ENCODE data around the gene VCAM1. TPM values are rescaled to one million over a fixed set of nuclear protein-coding genes. Genes with fewer than 3 reads are reported as not detected.

Gene VCAM1
- total RNA-seq, 4 donors from 2014 or later = 8.8 to 25.3 (median 24.2) TPM

GRCh38 chr1:100736746-100737145 lies 17.2 kb downstream of the VCAM1 start:
- TF ChIP-seq CTCF (IDR thresholded peaks at IDR 0.05; ENCODE audit: low read depth) = no peak

- no peak for TF ChIP-seq CTCF (IDR thresholded peaks at IDR 0.05; ENCODE audit: low read depth)
Observed at GRCh38 chr1:100746542-100746932, 27.0 kb downstream of the VCAM1 start.

- no peak for TF ChIP-seq CTCF (IDR thresholded peaks at IDR 0.05; ENCODE audit: low read depth)
Observed at GRCh38 chr1:100747771-100748170, 28.2 kb downstream of the VCAM1 start.

- no peak for TF ChIP-seq CTCF (IDR thresholded peaks at IDR 0.05; ENCODE audit: low read depth)
Observed at GRCh38 chr1:100750005-100750885, 30.7 kb downstream of the VCAM1 start.

- no peak for TF ChIP-seq CTCF (IDR thresholded peaks at IDR 0.05; ENCODE audit: low read depth)
Observed at GRCh38 chr1:100752791-100753190, 33.2 kb downstream of the VCAM1 start.

GRCh38 chr1:100757946-100758345 lies 38.4 kb downstream of the VCAM1 start:
- TF ChIP-seq CTCF (IDR thresholded peaks at IDR 0.05; ENCODE audit: low read depth) = no peak

- TF ChIP-seq CTCF (IDR thresholded peaks at IDR 0.05; ENCODE audit: low read depth) = no peak
Observed at GRCh38 chr1:100759188-100759587, 39.6 kb downstream of the VCAM1 start.
